BLaER1 (cell line): ENCODE measurements around the gene GRM5.
"Not testable (repeated sequence)": the region's sequence is repeated elsewhere in the genome, so short reads cannot be mapped to it uniquely, and the experiment has no call there.

ENCODE experiments used
- H3K27ac ChIP-seq: shearing (Covaris generic); formaldehyde crosslinking; 2 replicates; pipeline ENCODE4 v1.8.1; 2022
- H3K27me3 ChIP-seq: shearing (Covaris generic); formaldehyde crosslinking; 2 replicates; pipeline ENCODE4 v1.8.1; 2022
- H3K36me3 ChIP-seq: shearing (Covaris generic); formaldehyde crosslinking; 2 replicates; pipeline ENCODE4 v1.8.1; 2022
- H3K4me1 ChIP-seq: shearing (Covaris generic); formaldehyde crosslinking; 2 replicates; pipeline ENCODE4 v1.8.1; 2022
- H3K4me2 ChIP-seq: shearing (Covaris generic); formaldehyde crosslinking; 2 replicates; pipeline ENCODE4 v1.8.1; 2022
- H3K4me3 ChIP-seq: shearing (Covaris generic); formaldehyde crosslinking; 2 replicates; pipeline ENCODE4 v1.8.1; 2022
- H3K9ac ChIP-seq: shearing (Covaris generic); formaldehyde crosslinking; 2 replicates; pipeline ENCODE4 v1.8.1; 2022
- H3K9me3 ChIP-seq: shearing (Covaris generic); formaldehyde crosslinking; 2 replicates; pipeline ENCODE4 v1.8.1; 2022
- H4K20me1 ChIP-seq: shearing (Covaris generic); formaldehyde crosslinking; 2 replicates; pipeline ENCODE4 v1.8.1; 2022
- Cebpa-rat ChIP-seq: shearing (Covaris generic); IDR thresholded peaks from 2 replicates; pipeline ENCODE4 v1.8.1; 2022

The GRM5 gene

GRCh38 chr11:88972210-88972609, 93.6 kb downstream of the GRM5 start:
- Histone ChIP-seq H4K20me1 (no peaks in the 10 kb centered on the region), H3K27me3 (no peaks in the 10 kb centered on the region), H3K36me3 (no peaks in the 10 kb centered on the region), H3K9ac (no peak overlapping the region), H3K4me1 (no peaks in the 10 kb centered on the region), H3K27ac (no peak overlapping the region), H3K4me2 (no peak overlapping the region), H3K9me3 (no peaks in the 10 kb centered on the region), H3K4me3 (no peak overlapping the region)
- no peak for TF ChIP-seq Cebpa-rat

- not testable (repeated sequence) for H3K9ac ChIP-seq, H3K27me3 ChIP-seq, H3K27ac ChIP-seq, H3K9me3 ChIP-seq, H3K36me3 ChIP-seq, H4K20me1 ChIP-seq, H3K4me1 ChIP-seq, H3K4me2 ChIP-seq, H3K4me3 ChIP-seq
Observed at GRCh38 chr11:88961621-88962020, 104.2 kb downstream of the GRM5 start.

- H3K4me3 ChIP-seq, H3K27me3 ChIP-seq, H3K36me3 ChIP-seq, H3K4me2 ChIP-seq, H3K9ac ChIP-seq, H4K20me1 ChIP-seq, H3K9me3 ChIP-seq, H3K27ac ChIP-seq, H3K4me1 ChIP-seq: not testable (repeated sequence)
Observed at GRCh38 chr11:88959857-88960256, 105.9 kb downstream of the GRM5 start.

GRCh38 chr11:88950975-88951374, 114.8 kb downstream of the GRM5 start:
- no peak overlapping the region for H3K9ac ChIP-seq
- H3K27ac ChIP-seq = no peak overlapping the region
- no peaks in the 10 kb centered on the region for H3K27me3 ChIP-seq
- H3K9me3 ChIP-seq = no peaks in the 10 kb centered on the region
- H3K4me1 ChIP-seq = no peaks in the 10 kb centered on the region
- H3K4me2 ChIP-seq = no peak overlapping the region
- H4K20me1 ChIP-seq = no peaks in the 10 kb centered on the region
- no peak overlapping the region for H3K4me3 ChIP-seq
- H3K36me3 ChIP-seq = no peaks in the 10 kb centered on the region
- TF ChIP-seq Cebpa-rat = no peak

GRCh38 chr11:88948908-88949307, 116.9 kb downstream of the GRM5 start:
- not testable (repeated sequence) for H3K4me1 ChIP-seq, H3K9me3 ChIP-seq, H4K20me1 ChIP-seq, H3K9ac ChIP-seq, H3K4me3 ChIP-seq, H3K27ac ChIP-seq, H3K27me3 ChIP-seq, H3K4me2 ChIP-seq, H3K36me3 ChIP-seq

- not testable (repeated sequence) for H3K4me3 ChIP-seq, H3K4me1 ChIP-seq, H3K9me3 ChIP-seq, H4K20me1 ChIP-seq, H3K27me3 ChIP-seq, H3K4me2 ChIP-seq, H3K27ac ChIP-seq, H3K36me3 ChIP-seq, H3K9ac ChIP-seq
Observed at GRCh38 chr11:88947843-88948572, 117.8 kb downstream of the GRM5 start.

GRCh38 chr11:88929665-88930064, 136.1 kb downstream of the GRM5 start:
- not testable (repeated sequence) for H3K36me3 ChIP-seq, H3K4me1 ChIP-seq, H3K4me3 ChIP-seq, H3K9ac ChIP-seq, H3K27ac ChIP-seq, H4K20me1 ChIP-seq, H3K4me2 ChIP-seq, H3K27me3 ChIP-seq, H3K9me3 ChIP-seq

- not testable (repeated sequence) for H3K4me3 ChIP-seq, H4K20me1 ChIP-seq, H3K9me3 ChIP-seq, H3K4me1 ChIP-seq, H3K4me2 ChIP-seq, H3K9ac ChIP-seq, H3K27ac ChIP-seq, H3K27me3 ChIP-seq, H3K36me3 ChIP-seq
Observed at GRCh38 chr11:88917065-88917464, 148.7 kb downstream of the GRM5 start.

- H3K36me3 ChIP-seq = no peaks in the 10 kb centered on the region
- H3K9me3 ChIP-seq = no peaks in the 10 kb centered on the region
- no peak overlapping the region for H3K9ac ChIP-seq
- no peaks in the 10 kb centered on the region for H4K20me1 ChIP-seq
- H3K4me1 ChIP-seq = no peaks in the 10 kb centered on the region
- H3K27ac ChIP-seq = no peak overlapping the region
- H3K4me2 ChIP-seq = no peak overlapping the region
- no peaks in the 10 kb centered on the region for H3K27me3 ChIP-seq
- TF ChIP-seq Cebpa-rat = no peak
- H3K4me3 ChIP-seq = no peak overlapping the region
Observed at GRCh38 chr11:88909500-88909899, 156.3 kb downstream of the GRM5 start.

GRCh38 chr11:88901436-88901835, 164.3 kb downstream of the GRM5 start:
- H3K36me3 ChIP-seq, H3K27ac ChIP-seq, H3K4me3 ChIP-seq, H3K9ac ChIP-seq, H4K20me1 ChIP-seq, H3K27me3 ChIP-seq, H3K4me1 ChIP-seq, H3K9me3 ChIP-seq, H3K4me2 ChIP-seq: not testable (repeated sequence)

GRCh38 chr11:88888855-88889254, 176.9 kb downstream of the GRM5 start:
- H3K4me2 ChIP-seq, H3K4me3 ChIP-seq, H3K4me1 ChIP-seq, H3K27me3 ChIP-seq, H3K27ac ChIP-seq, H3K9ac ChIP-seq, H4K20me1 ChIP-seq, H3K36me3 ChIP-seq: not testable (repeated sequence)
- H3K9me3 ChIP-seq = peaks cover 15% of the 10 kb centered on the region
